HepG2 (cell line): Measurements from ENCODE around the gene MYO1G. TPM values are rescaled to one million over a fixed set of nuclear protein-coding genes. Genes with fewer than 3 reads are reported as not detected.
A peak's percentile ranks its signal among the peaks of the same experiment; 100 is the strongest.

Experiments
- IRF2 ChIP-seq: IDR thresholded peaks from 2 replicates; pipeline ENCODE4 v1.6.1; 2018; ENCODE audit warnings: missing genetic modification reagents, missing compliant biosample characterization
- KDM5A ChIP-seq: fragments of 200-600 bp; sonication (generic); IDR thresholded peaks from 2 replicates; pipeline ENCODE4 v1.7.0; 2018; ENCODE audit warnings: antibody characterized with exemption, mild to moderate bottlenecking, low read length, borderline replicate concordance
- KIAA2018 ChIP-seq: sonication (generic); formaldehyde crosslinking; IDR thresholded peaks from 2 replicates; pipeline ENCODE4 v1.5.0; 2020; ENCODE audit warnings: mild to moderate bottlenecking, missing genetic modification reagents, borderline replicate concordance
- MLLT10 ChIP-seq: sonication (generic); formaldehyde crosslinking; IDR thresholded peaks from 2 replicates; pipeline ENCODE4 v1.4.0; 2020; ENCODE audit warnings: missing genetic modification reagents
- PAXIP1 ChIP-seq: sonication (generic); formaldehyde crosslinking; conservative IDR thresholded peaks from 2 replicates; pipeline ENCODE4 v1.4.0; 2020; ENCODE audit warnings: mild to moderate bottlenecking, missing genetic modification reagents, moderate library complexity
- RARG ChIP-seq: sonication (generic); formaldehyde crosslinking; IDR thresholded peaks from 2 replicates; pipeline ENCODE4 v1.4.0; 2020; ENCODE audit warnings: low read depth, mild to moderate bottlenecking, missing genetic modification reagents
- TCF7 ChIP-seq: sonication (generic); IDR thresholded peaks from 2 replicates; pipeline ENCODE4 v1.6.1; 2016; ENCODE audit warnings: antibody characterized with exemption, low read depth
- ZNF773 ChIP-seq: sonication (generic); formaldehyde crosslinking; IDR thresholded peaks from 2 replicates; pipeline ENCODE4 v1.4.0; 2020; ENCODE audit warnings: missing genetic modification reagents, borderline replicate concordance
- polyA plus RNA-seq, 8 experiments: library from polyadenylated mRNA; depleted of rRNA in 3 of 8; stranded (reverse) in 7 of 8; unstranded in 1 of 8; fragments of >200 nt; fragmentation: Illumina TruSeq in 4 of 8; extraction: Trizol in 4 of 8; gene quantifications; 2 replicates each; pipeline versions ENCODE4 v1.2.1 to v1.2.3, GENCODE V29; 2011 to 2016; ENCODE audit warnings: low read depth in 4 of 8, missing spikeins in 1 of 8, mixed read lengths in 1 of 8; ENCODE audit not compliant: insufficient read depth in 1 of 8
- total RNA-seq, 5 experiments: library from RNA; depleted of rRNA; stranded (reverse); fragments of >200 nt; fragmentation: Illumina TruSeq; extraction: Trizol; gene quantifications; 2 replicates each; pipeline ENCODE4 v1.2.3, GENCODE V29; 2016; ENCODE audit warnings: low read depth in 1 of 5
- TF ChIP-seq, protein P1 (sequence below): IDR thresholded peaks from 2 replicates; pipeline ENCODE4 v1.6.1; 2016; ENCODE audit warnings: mild to moderate bottlenecking
- TF ChIP-seq, protein P2 (sequence below): IDR thresholded peaks from 2 replicates; pipeline ENCODE4 v1.4.0; 2020; ENCODE audit warnings: mild to moderate bottlenecking, missing genetic modification reagents

MYO1G gene
- total and polyA plus RNA-seq, 2 of the 13 experiments (the other 11 are each of a cell fraction or from before 2014, with no cell fraction given): 0.29 to 1.1 TPM

DNA sequence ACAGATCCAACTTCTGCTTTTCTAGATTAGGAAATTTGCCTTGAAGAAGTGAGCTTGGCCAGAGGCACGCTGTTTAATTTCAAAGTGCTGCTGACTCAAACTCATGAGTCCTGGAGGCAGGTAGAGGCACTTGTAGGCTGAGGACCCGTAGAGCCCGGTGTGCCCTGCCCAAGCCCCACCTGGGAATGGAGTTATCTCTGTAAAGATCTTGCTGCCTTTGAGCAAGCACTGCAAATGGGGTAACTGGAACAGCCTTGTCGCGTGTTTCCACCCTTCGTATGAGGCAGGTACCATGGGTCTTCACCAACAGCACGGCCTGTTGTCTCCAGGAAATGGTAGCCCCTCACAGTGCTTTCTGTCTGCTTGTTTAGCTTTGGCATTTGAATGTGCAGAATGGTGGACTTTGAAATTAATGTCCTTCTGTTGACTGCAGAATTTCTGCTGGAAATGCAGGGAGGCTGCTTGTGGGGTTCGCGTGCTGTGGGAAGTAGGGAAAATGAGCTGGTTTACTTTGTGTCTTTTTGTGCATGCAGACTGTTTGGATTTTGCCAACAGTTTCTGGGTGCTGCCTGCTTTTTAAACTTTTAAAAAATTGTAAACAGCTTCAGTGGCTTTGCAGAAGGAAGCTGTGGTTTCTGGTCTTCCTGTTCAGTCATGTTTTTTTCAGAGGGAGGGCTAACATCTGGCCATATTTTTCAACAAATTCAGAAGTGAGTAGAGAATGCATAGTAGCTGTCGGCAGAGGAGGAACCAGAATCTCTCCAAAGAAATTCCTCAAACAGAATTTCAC, 48.4 kb upstream of the MYO1G start (continued):
- TF ChIP-seq KIAA2018 (CRISPR knock-in tag): no peak
- no peak for TF ChIP-seq TCF7
- TF ChIP-seq, protein P1, sequence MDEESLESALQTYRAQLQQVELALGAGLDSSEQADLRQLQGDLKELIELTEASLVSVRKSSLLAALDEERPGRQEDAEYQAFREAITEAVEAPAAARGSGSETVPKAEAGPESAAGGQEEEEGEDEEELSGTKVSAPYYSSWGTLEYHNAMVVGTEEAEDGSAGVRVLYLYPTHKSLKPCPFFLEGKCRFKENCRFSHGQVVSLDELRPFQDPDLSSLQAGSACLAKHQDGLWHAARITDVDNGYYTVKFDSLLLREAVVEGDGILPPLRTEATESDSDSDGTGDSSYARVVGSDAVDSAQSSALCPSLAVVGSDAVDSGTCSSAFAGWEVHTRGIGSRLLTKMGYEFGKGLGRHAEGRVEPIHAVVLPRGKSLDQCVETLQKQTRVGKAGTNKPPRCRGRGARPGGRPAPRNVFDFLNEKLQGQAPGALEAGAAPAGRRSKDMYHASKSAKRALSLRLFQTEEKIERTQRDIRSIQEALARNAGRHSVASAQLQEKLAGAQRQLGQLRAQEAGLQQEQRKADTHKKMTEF: 0 out of 2 replicates have a peak, but pooled peaks have one; percentile 17
- TF ChIP-seq KDM5A: no peak
- peak; percentile 56; the same call in 1 of the 2 replicates for TF ChIP-seq PAXIP1 (CRISPR knock-in tag)
- no peak for TF ChIP-seq IRF2 (CRISPR knock-in tag)
- TF ChIP-seq ZNF773 (CRISPR knock-in tag): no peak
- TF ChIP-seq RARG (CRISPR knock-in tag): no peak
- TF ChIP-seq MLLT10 (CRISPR knock-in tag): no peak
- TF ChIP-seq, protein P2, sequence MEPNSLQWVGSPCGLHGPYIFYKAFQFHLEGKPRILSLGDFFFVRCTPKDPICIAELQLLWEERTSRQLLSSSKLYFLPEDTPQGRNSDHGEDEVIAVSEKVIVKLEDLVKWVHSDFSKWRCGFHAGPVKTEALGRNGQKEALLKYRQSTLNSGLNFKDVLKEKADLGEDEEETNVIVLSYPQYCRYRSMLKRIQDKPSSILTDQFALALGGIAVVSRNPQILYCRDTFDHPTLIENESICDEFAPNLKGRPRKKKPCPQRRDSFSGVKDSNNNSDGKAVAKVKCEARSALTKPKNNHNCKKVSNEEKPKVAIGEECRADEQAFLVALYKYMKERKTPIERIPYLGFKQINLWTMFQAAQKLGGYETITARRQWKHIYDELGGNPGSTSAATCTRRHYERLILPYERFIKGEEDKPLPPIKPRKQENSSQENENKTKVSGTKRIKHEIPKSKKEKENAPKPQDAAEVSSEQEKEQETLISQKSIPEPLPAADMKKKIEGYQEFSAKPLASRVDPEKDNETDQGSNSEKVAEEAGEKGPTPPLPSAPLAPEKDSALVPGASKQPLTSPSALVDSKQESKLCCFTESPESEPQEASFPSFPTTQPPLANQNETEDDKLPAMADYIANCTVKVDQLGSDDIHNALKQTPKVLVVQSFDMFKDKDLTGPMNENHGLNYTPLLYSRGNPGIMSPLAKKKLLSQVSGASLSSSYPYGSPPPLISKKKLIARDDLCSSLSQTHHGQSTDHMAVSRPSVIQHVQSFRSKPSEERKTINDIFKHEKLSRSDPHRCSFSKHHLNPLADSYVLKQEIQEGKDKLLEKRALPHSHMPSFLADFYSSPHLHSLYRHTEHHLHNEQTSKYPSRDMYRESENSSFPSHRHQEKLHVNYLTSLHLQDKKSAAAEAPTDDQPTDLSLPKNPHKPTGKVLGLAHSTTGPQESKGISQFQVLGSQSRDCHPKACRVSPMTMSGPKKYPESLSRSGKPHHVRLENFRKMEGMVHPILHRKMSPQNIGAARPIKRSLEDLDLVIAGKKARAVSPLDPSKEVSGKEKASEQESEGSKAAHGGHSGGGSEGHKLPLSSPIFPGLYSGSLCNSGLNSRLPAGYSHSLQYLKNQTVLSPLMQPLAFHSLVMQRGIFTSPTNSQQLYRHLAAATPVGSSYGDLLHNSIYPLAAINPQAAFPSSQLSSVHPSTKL: 0 out of 2 replicates have a peak, but pooled peaks have one; percentile 11
